ENCODE measurements around the gene TMEM167B. TPM values are rescaled to one million over a fixed set of nuclear protein-coding genes. Genes with fewer than 3 reads are reported as not detected.
A peak's percentile ranks its signal among the peaks of the same experiment; 100 is the strongest.

TMEM167B gene
- total and polyA plus RNA-seq, 2 donors = 32.8 to 43.1 TPM

GRCh38 chr1:109091839-109092193 is 1.3 kb downstream of the TMEM167B start:
- Histone ChIP-seq H3K36me3 (ENCODE audit: insufficient read depth) (peaks cover 2% of the 10 kb centered on the region), H3K4me3 (ENCODE audit: low read depth, low read length) (peak overlapping the region; percentile 75), H3K27ac (ENCODE audit: low read depth) (peak overlapping the region; percentile 81), H3K4me1 (ENCODE audit: insufficient read depth) (no peaks in the 10 kb centered on the region)
- 8% methylated on average over 1 of the region's 1 CpG for WGBS
- DNase-seq (ENCODE audit: extremely low spot score) = no peak

- Histone ChIP-seq H3K4me1 (ENCODE audit: insufficient read depth) (no peaks in the 10 kb centered on the region), H3K27ac (ENCODE audit: low read depth) (peak overlapping the region; percentile 48), H3K36me3 (ENCODE audit: insufficient read depth) (peaks cover 2% of the 10 kb centered on the region), H3K4me3 (ENCODE audit: low read depth, low read length) (no peak overlapping the region)
- DNase-seq (ENCODE audit: extremely low spot score) = no peak
- WGBS = 44% methylated on average over 7 of the region's 7 CpGs
Measured at GRCh38 chr1:109094377-109094803, 3.8 kb downstream of the TMEM167B start.

- no peak for DNase-seq (ENCODE audit: extremely low spot score)
- H3K4me1 ChIP-seq (ENCODE audit: insufficient read depth) = no peaks in the 10 kb centered on the region
- WGBS = 67% methylated on average over 1 of the region's 1 CpG
- no peak overlapping the region for H3K27ac ChIP-seq (ENCODE audit: low read depth)
- no peak overlapping the region for H3K4me3 ChIP-seq (ENCODE audit: low read depth, low read length)
- H3K36me3 ChIP-seq (ENCODE audit: insufficient read depth) = peaks cover 2% of the 10 kb centered on the region
Measured at GRCh38 chr1:109094871-109095270, 4.3 kb downstream of the TMEM167B start.

GRCh38 chr1:109095631-109096030 is 5.1 kb downstream of the TMEM167B start:
- no peak overlapping the region for H3K27ac ChIP-seq (ENCODE audit: low read depth)
- DNase-seq (ENCODE audit: extremely low spot score) = no peak
- peaks cover 2% of the 10 kb centered on the region for H3K36me3 ChIP-seq (ENCODE audit: insufficient read depth)
- no peaks in the 10 kb centered on the region for H3K4me1 ChIP-seq (ENCODE audit: insufficient read depth)
- 90% methylated on average over 1 of the region's 1 CpG for WGBS
- H3K4me3 ChIP-seq (ENCODE audit: low read depth, low read length) = no peak overlapping the region

- 49% methylated on average over 1 of the region's 1 CpG for WGBS
- no peak for DNase-seq (ENCODE audit: extremely low spot score)
- Histone ChIP-seq H3K4me3 (ENCODE audit: low read depth, low read length) (no peak overlapping the region), H3K27ac (ENCODE audit: low read depth) (no peak overlapping the region), H3K36me3 (ENCODE audit: insufficient read depth) (peaks cover 2% of the 10 kb centered on the region), H3K4me1 (ENCODE audit: insufficient read depth) (no peaks in the 10 kb centered on the region)
Measured at GRCh38 chr1:109096120-109096519, 5.6 kb downstream of the TMEM167B start.

DNA sequence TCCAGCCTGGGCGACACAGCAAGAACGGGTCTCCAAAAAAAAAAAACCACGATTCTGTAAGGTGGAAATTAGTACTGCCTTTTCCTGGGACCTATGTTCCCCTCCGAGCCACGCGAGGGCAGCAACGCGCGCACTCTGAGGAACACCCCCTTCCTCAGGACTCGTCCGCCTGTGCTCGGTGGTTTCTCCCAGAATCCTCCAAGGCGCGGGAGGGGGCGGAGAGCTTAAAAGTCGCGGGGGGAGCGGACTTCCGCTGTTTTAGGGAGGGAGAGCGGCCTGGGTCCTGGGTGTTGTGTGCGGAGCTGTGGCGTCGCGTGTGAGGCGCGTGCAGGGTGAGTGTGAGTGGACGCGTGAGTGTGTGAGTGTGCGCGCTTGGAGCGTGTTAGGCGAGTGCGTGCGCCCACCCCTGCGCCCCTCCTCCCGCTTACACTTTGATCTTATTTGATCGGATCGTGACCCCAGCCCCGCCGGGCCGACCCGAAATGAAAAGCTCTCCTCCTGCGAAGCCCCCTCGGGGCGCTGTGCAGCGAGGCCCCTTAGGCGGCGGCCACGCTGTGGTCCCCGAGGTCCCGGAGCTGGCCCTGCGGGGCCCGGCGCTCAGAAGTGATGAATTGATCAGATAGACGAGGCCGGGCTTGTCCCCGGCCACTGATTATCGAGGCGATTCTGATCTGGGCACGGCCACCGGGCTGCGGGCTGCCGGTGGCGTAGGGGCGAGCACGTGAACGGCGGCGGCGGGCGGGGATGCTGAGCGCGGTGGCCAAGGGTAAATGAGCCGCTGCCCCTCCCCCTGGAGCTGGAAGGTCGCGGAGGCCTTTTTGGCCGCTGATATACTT is 9.6 kb downstream of the TMEM167B start:
- peak overlapping the region; percentile 98 for H3K27ac ChIP-seq (ENCODE audit: low read depth)
- no peaks in the 10 kb centered on the region for H3K4me1 ChIP-seq (ENCODE audit: insufficient read depth)
- H3K4me3 ChIP-seq (ENCODE audit: low read depth, low read length) = peak overlapping the region; percentile 98
- WGBS = under 1% methylated on average over 77 of the region's 77 CpGs
- DNase-seq (ENCODE audit: extremely low spot score) = peak; percentile 96
- H3K36me3 ChIP-seq (ENCODE audit: insufficient read depth) = no peaks in the 10 kb centered on the region

DNA sequence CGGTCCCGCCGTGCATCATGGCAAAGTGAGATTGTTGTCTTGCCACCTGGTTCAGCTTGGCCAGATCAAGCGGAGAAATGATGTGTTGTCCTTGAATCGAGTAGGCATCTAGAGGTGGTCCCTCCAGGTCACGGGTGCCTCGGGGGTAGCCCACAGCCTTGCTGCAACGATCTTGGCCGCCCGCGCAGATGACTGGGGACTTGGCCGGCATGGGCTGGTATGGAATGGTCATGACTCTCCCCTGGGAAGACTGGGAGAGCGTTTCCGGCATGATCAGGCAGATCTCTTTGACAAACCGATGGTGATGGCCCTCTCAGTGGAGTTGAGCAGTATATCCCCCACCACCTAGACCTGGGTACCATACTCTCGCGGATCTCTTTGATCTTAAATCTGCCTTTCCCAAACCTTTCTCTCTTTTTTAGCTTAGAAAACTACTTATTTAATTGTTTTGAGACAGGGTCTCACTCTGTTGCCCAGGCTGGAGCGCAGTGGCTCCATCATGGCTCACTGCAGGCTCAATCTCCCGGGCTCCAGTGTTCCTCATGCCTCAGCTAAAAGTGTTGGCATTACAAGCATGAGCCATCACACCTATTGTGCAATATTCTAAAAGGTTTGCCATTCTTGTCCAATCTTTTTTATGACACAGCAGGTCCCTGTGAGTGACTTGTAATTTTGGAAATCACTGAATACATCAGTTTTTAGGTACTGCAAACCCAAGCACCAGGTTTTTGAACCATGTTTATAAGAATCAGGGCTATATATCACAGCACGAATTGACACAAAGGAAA is 14.0 kb downstream of the TMEM167B start:
- H3K27ac ChIP-seq (ENCODE audit: low read depth) = no peak overlapping the region
- 88% methylated on average over 20 of the region's 20 CpGs for WGBS
- no peak for DNase-seq (ENCODE audit: extremely low spot score)
- H3K4me1 ChIP-seq (ENCODE audit: insufficient read depth) = no peaks in the 10 kb centered on the region
- no peak overlapping the region for H3K4me3 ChIP-seq (ENCODE audit: low read depth, low read length)
- H3K36me3 ChIP-seq (ENCODE audit: insufficient read depth) = no peaks in the 10 kb centered on the region

GRCh38 chr1:109105881-109106280 is 15.3 kb downstream of the TMEM167B start:
- Histone ChIP-seq H3K27ac (ENCODE audit: low read depth) (no peak overlapping the region), H3K36me3 (ENCODE audit: insufficient read depth) (no peaks in the 10 kb centered on the region), H3K4me1 (ENCODE audit: insufficient read depth) (no peaks in the 10 kb centered on the region), H3K4me3 (ENCODE audit: low read depth, low read length) (no peak overlapping the region)
- WGBS = 81% methylated on average over 4 of the region's 4 CpGs
- no peak for DNase-seq (ENCODE audit: extremely low spot score)

DNA sequence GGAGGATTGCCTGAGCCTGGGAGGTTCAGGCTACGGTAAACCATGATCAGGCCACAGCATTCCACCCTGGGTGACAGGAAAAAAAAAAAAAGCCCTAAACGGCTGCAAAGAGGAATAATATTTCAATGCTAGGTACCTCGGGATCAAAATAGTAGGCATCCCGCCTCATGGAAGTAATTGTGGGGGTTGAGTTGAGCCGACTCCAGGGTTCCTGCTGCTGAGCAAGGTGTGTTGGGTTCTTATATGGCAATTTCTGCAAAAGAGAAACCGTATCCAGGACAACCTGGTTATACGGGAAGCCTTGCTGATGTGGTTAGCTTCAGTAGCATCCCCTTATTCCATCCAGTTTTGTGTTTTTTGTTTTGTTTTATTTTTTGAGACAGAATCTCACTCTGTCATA is 17.2 kb downstream of the TMEM167B start:
- H3K36me3 ChIP-seq (ENCODE audit: insufficient read depth) = no peaks in the 10 kb centered on the region
- WGBS = 84% methylated on average over 7 of the region's 7 CpGs
- H3K4me1 ChIP-seq (ENCODE audit: insufficient read depth) = peaks cover 2% of the 10 kb centered on the region
- DNase-seq (ENCODE audit: extremely low spot score) = no peak
- no peak overlapping the region for H3K27ac ChIP-seq (ENCODE audit: low read depth)
- no peak overlapping the region for H3K4me3 ChIP-seq (ENCODE audit: low read depth, low read length)

- Histone ChIP-seq H3K36me3 (ENCODE audit: insufficient read depth) (no peaks in the 10 kb centered on the region), H3K4me1 (ENCODE audit: insufficient read depth) (peaks cover 2% of the 10 kb centered on the region), H3K4me3 (ENCODE audit: low read depth, low read length) (no peak overlapping the region), H3K27ac (ENCODE audit: low read depth) (no peak overlapping the region)
- no peak for DNase-seq (ENCODE audit: extremely low spot score)
- 59% methylated on average over 3 of the region's 3 CpGs for WGBS
Measured at GRCh38 chr1:109109906-109110305, 19.3 kb downstream of the TMEM167B start.

GRCh38 chr1:109111386-109112055 is 21.0 kb downstream of the TMEM167B start:
- H3K4me3 ChIP-seq (ENCODE audit: low read depth, low read length) = no peak overlapping the region
- H3K4me1 ChIP-seq (ENCODE audit: insufficient read depth) = peaks cover 2% of the 10 kb centered on the region
- DNase-seq (ENCODE audit: extremely low spot score) = no peak
- H3K27ac ChIP-seq (ENCODE audit: low read depth) = no peak overlapping the region
- H3K36me3 ChIP-seq (ENCODE audit: insufficient read depth) = no peaks in the 10 kb centered on the region
- WGBS = 66% methylated on average over 5 of the region's 5 CpGs

DNA sequence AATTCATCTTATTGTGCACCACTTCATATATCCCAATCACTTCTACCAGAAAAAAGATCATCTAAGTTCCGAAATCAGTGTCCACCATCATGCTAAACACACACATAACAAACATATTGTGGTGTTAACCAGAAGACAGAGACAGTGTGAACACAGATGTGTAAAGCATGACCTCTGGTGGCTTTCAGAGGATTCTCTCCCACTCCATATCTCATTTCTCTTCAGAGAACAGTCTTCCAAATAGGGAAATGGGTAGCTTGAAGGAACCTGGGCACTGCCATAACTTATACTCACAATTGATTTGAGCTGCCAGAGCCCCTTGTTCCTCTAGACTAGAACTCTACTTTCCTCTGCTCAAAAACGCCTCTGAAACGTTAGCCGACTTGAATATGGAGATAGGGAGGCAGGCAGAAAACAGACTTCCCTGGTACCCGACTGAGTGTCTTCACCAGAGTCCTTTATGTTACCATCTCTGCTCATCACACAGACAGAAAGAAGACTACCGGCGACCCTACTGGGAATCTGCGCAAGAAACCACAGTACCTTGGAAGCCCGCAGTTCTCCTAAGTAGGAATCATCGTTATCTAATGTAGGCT is 21.6 kb downstream of the TMEM167B start:
- Histone ChIP-seq H3K36me3 (ENCODE audit: insufficient read depth) (no peaks in the 10 kb centered on the region), H3K4me3 (ENCODE audit: low read depth, low read length) (no peak overlapping the region), H3K27ac (ENCODE audit: low read depth) (no peak overlapping the region), H3K4me1 (ENCODE audit: insufficient read depth) (peaks cover 2% of the 10 kb centered on the region)
- WGBS = 18% methylated on average over 10 of the region's 10 CpGs
- no peak for DNase-seq (ENCODE audit: extremely low spot score)

DNA sequence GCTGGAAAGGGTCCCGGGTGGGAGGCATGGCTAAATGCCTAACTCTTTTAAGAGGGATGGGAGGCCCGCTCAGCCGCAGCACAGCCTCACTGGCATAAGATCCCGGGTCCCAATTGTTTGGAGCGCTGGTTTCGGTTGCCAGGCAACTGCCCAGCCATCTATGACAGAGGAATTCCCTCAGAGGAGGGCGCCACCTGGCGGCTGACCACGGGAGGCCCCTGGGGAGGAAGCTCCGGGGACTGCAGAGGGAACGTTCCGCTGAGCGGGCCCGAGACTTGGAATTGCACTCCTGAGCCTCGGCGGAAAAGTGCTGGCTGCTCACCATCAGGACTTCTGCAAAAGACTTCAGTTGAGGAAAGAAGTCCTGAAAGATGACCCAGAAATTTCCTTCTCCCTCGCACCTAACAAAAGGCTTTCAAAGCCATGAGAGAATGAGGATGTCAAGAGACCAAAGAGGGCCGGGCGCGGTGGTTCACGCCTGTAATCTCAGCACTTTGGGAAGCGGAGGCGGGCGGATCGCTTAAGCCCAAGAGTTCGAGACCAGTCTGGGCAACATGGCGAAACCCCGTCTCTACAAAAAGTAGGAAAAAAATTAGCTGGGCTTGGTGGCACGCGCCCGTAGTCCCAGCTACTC is 22.2 kb downstream of the TMEM167B start:
- Histone ChIP-seq H3K4me1 (ENCODE audit: insufficient read depth) (peaks cover 2% of the 10 kb centered on the region), H3K4me3 (ENCODE audit: low read depth, low read length) (peak overlapping the region; percentile 8), H3K36me3 (ENCODE audit: insufficient read depth) (no peaks in the 10 kb centered on the region), H3K27ac (ENCODE audit: low read depth) (no peak overlapping the region)
- no peak for DNase-seq (ENCODE audit: extremely low spot score)
- 7% methylated on average over 31 of the region's 31 CpGs for WGBS

Measured in urinary bladder (tissue), 4 donors.